Stimulated activated naive CD8-positive, alpha-beta T cell treated with anti-CD3 and anti-CD28 coated beads, Interleukin-15, Interleukin-2, amounts not matched to agents 100 ng/mL and 50 ng/mL, for 24 hours (primary cell): ENCODE measurements around the gene PRKCE.

ENCODE experiments used
- H3K27ac Mint-ChIP-seq: one replicate; pipeline ENCODE4 v1.8.0; 2021; ENCODE audit warnings: mild to moderate bottlenecking, mixed read lengths
- H3K27me3 Mint-ChIP-seq: one replicate; pipeline ENCODE4 v1.8.0; 2021; ENCODE audit warnings: mixed read lengths
- H3K36me3 Mint-ChIP-seq: one replicate; pipeline ENCODE4 v1.8.0; 2021; ENCODE audit warnings: low read depth, mixed read lengths
- H3K4me1 Mint-ChIP-seq: one replicate; pipeline ENCODE4 v1.8.0; 2021; ENCODE audit warnings: low read depth, mixed read lengths
- H3K4me3 Mint-ChIP-seq: one replicate; pipeline ENCODE4 v1.8.0; 2021; ENCODE audit warnings: mild to moderate bottlenecking, mixed read lengths
- H3K9me3 Mint-ChIP-seq: one replicate; pipeline ENCODE4 v1.8.0; 2021; ENCODE audit warnings: mixed read lengths

Gene PRKCE

DNA sequence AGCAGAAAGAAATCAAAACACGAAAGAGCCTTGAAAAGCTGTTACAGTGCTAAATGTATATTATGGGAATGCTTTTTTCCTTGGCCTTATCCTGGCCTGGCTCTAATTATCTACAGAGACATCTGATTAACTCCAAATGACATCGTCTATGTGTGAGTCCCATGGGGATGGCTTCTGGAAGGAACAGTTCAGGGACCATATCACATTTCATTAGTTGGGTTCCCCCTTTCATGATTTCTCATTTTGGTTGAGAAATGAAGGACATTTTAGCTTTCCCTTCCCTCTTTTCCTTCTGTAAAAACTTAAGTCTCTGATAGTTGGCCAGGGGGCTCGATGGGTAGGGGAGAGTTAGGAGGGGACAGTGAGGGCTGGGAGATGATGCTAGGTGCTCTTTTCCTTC, 116.7 kb downstream of the PRKCE start:
- Mint-ChIP-seq H3K4me1 (peaks cover 12% of the 10 kb centered on the region), H3K4me3 (no peak overlapping the region), H3K27ac (no peak overlapping the region)

GRCh38 chr2:45769056-45769455, 117.6 kb downstream of the PRKCE start:
- no peaks in the 10 kb centered on the region for H3K27me3 Mint-ChIP-seq
- H3K9me3 Mint-ChIP-seq: no peaks in the 10 kb centered on the region
- no peak overlapping the region for H3K4me3 Mint-ChIP-seq
- peaks cover 12% of the 10 kb centered on the region for H3K4me1 Mint-ChIP-seq
- H3K36me3 Mint-ChIP-seq: no peaks in the 10 kb centered on the region
- H3K27ac Mint-ChIP-seq: no peak overlapping the region

More for the DNA sequence above, 116.7 kb downstream of the PRKCE start:
- Mint-ChIP-seq H3K27me3 (no peaks in the 10 kb centered on the region), H3K9me3 (no peaks in the 10 kb centered on the region), H3K36me3 (no peaks in the 10 kb centered on the region)

- Mint-ChIP-seq H3K27ac (no peak overlapping the region), H3K27me3 (no peaks in the 10 kb centered on the region), H3K4me3 (no peak overlapping the region), H3K36me3 (no peaks in the 10 kb centered on the region), H3K9me3 (no peaks in the 10 kb centered on the region), H3K4me1 (peaks cover 16% of the 10 kb centered on the region)
These were observed 118.5 kb downstream of the PRKCE start for GRCh38 chr2:45769854-45770576.

GRCh38 chr2:45770811-45771210, 119.3 kb downstream of the PRKCE start:
- no peaks in the 10 kb centered on the region for H3K9me3 Mint-ChIP-seq
- H3K27me3 Mint-ChIP-seq: no peaks in the 10 kb centered on the region
- H3K4me1 Mint-ChIP-seq: peaks cover 12% of the 10 kb centered on the region
- H3K27ac Mint-ChIP-seq: no peak overlapping the region
- H3K4me3 Mint-ChIP-seq: no peak overlapping the region
- no peaks in the 10 kb centered on the region for H3K36me3 Mint-ChIP-seq

DNA sequence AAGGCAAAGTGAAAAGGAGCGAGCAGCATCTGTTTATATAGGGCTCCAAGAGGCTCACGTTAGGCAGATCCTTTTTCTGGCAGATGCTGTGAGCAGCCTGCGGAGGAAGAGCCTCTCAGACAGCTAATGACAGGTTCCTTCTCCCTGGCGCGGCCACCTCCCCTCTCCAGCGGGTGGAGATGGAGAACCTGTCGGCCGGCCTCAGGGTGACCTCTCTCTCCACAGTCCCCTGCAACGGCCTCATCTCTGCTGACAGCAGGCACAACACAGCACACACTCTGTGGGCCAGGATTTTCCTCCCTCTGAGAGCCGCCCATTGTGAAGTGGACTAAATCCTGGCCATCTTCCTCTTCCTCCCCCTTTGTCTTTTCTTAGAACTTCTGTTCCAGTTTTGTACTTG, 119.8 kb downstream of the PRKCE start:
- Mint-ChIP-seq H3K27me3 (no peaks in the 10 kb centered on the region), H3K36me3 (no peaks in the 10 kb centered on the region), H3K4me1 (peaks cover 8% of the 10 kb centered on the region), H3K4me3 (no peak overlapping the region), H3K27ac (no peak overlapping the region), H3K9me3 (no peaks in the 10 kb centered on the region)

- Mint-ChIP-seq H3K27me3 (no peaks in the 10 kb centered on the region), H3K4me3 (no peak overlapping the region), H3K9me3 (no peaks in the 10 kb centered on the region), H3K27ac (no peak overlapping the region), H3K36me3 (no peaks in the 10 kb centered on the region), H3K4me1 (peaks cover 6% of the 10 kb centered on the region)
These were observed 120.6 kb downstream of the PRKCE start for GRCh38 chr2:45772038-45772437.

DNA sequence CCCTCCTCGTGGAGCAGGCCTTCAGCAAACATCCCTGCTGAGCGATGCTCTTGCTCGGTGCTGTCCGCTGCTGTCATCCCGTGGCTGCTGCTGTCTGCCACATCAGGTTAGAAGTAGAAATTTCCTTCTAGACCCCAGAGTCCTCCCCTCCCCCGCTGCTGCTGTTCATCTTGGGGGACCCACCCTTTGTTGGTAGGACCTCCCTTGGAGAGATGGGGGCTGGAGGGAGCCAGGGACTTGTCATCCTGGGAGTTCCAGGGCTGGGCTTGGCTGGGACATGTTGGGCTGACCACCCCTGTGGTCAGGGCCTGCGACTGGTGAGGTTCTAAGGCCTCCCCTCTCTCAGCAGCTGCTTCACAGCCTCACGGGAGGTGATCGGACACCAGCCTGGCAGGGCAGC, 122.4 kb downstream of the PRKCE start:
- Mint-ChIP-seq H3K4me1 (peaks cover 12% of the 10 kb centered on the region), H3K9me3 (no peaks in the 10 kb centered on the region), H3K4me3 (no peak overlapping the region), H3K27ac (no peak overlapping the region), H3K27me3 (no peaks in the 10 kb centered on the region), H3K36me3 (no peaks in the 10 kb centered on the region)

DNA sequence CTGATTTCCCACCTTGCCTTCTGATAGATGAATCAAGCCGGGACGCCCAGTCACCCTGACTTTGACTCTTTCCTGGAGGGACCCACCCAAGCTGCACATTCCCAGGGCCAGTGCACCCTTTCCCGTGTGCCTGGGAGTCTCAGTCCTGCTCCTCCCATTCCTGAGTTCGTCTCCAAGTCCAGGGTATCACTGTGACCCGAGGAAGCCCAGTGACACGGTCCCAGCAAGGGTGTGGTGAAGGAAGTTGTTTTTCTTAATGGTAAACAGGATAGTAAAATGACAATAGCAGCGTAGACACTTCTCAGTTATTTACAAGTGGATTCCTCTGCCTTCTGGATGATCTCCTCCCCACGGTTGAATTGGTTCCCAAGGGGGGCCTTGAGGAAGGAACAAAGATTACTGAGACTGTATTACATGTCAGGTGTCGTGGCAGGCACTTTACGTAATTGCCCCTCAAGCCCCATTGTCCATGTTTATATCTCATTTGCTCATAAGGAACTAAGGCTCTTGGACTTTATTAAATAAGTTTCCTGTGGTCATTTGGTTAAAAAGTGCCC, 123.3 kb downstream of the PRKCE start:
- H3K9me3 Mint-ChIP-seq: no peaks in the 10 kb centered on the region
- no peaks in the 10 kb centered on the region for H3K36me3 Mint-ChIP-seq
- peaks cover 12% of the 10 kb centered on the region for H3K4me1 Mint-ChIP-seq
- H3K4me3 Mint-ChIP-seq: no peak overlapping the region
- no peak overlapping the region for H3K27ac Mint-ChIP-seq
- H3K27me3 Mint-ChIP-seq: no peaks in the 10 kb centered on the region

- Mint-ChIP-seq H3K36me3 (no peaks in the 10 kb centered on the region), H3K27ac (no peak overlapping the region), H3K4me3 (no peak overlapping the region), H3K4me1 (peaks cover 12% of the 10 kb centered on the region), H3K9me3 (no peaks in the 10 kb centered on the region), H3K27me3 (no peaks in the 10 kb centered on the region)
These were observed 124.9 kb downstream of the PRKCE start for GRCh38 chr2:45776160-45776955.

DNA sequence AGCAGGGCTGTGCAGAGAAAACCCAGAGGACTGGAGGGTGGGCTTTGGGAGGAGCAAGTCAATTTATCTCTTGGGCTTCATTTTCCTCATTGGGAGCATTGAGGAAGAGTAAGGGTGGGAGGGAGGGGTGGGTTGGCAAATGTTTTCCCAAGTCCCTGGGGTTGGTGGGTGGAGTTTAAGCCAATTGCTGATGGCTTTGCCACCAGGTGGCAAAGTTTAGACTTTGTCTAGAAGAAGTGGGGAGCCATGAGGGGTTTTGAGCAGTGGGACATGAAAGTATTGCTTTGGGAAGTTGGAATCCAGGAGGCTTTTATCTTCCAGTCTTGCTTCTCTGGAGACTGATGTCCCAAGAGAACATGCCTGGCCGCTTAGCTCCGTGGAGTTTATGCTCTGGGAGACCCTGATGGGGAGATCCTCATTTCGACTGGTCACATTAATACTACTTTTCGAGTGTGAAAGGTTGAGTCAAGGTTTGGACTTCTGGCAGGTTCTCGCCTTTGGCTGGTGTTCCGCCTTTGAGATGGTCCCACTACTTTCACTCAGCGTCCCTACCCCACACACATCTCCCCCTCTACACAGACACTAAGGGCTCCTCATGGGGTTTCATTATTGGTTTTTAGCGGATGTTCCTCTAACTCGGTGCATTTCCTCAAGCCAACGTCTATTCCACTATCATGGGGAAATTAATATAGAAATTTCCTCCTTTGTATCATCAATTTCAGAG, 126.7 kb downstream of the PRKCE start:
- Mint-ChIP-seq H3K27ac (no peak overlapping the region), H3K9me3 (no peaks in the 10 kb centered on the region), H3K4me3 (peak overlapping the region; percentile 22), H3K27me3 (no peaks in the 10 kb centered on the region), H3K36me3 (no peaks in the 10 kb centered on the region), H3K4me1 (peaks cover 12% of the 10 kb centered on the region)

DNA sequence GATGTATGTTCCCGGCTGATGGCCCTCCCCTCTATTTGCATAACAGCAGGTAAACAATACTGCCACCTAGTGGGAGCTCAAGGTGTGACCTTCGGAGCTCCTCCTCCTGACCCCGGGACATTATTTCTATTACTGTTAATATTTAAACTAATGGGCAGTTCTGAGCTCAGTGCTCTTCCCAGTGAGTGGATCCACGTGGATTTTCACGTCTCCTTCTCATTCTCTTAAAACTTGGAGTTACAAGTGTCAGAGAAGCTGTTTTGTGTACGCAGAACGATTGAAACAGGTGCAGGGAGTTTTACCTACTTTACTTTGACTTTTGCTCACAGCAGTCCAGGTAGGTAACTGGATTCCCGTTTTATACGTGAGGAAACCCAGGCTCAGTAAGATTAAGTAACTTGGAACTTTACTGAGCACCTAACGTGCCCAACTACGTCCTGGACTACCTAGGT, 127.3 kb downstream of the PRKCE start:
- Mint-ChIP-seq H3K4me3 (peak overlapping the region; percentile 22), H3K27me3 (no peaks in the 10 kb centered on the region), H3K27ac (no peak overlapping the region), H3K36me3 (no peaks in the 10 kb centered on the region), H3K9me3 (no peaks in the 10 kb centered on the region), H3K4me1 (peaks cover 12% of the 10 kb centered on the region)

DNA sequence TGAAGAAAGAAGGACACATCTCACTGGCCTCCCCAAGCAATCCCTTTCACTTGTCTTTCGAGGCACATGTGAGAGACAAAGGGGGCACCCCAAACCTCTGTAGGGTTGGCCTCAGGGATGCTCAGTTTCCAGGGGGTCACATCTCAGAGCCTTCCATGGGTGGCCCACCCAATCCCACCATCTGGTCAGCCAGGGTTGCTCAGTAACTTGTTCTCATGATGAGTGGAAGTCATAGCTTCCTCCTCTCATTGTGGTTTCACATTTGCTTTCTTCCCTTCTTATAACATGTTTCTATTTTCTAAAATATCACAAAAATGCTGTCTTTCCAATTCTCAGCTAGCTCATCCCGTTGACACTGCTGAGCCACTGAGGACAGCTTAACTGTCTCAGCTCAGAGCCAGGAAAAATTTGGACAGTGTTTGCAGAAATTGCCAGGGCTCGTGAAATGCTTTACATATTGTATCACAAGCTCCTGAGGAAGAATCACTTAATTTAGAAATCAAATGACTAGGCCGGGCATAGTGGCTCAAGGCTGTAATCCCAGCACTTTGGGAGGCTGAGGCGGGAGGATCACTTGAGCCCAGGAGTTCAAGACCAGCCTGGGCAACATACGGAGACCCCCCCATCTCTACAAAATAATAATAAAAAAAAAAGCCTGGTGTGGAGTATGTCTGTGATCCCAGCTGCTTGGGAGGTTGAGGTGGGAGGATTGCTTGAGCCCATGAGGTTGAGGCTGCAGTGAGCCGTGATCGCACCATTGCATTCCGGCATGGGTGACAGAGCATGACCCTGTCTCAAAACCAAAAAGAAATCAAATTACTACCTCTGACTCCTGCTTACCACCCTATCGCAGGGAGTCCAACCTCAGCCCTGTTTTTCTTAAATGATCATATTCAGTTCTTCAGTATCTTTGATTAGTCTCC, 129.3 kb downstream of the PRKCE start:
- peaks cover 6% of the 10 kb centered on the region for H3K4me1 Mint-ChIP-seq
- H3K27me3 Mint-ChIP-seq: no peaks in the 10 kb centered on the region
- no peaks in the 10 kb centered on the region for H3K36me3 Mint-ChIP-seq
- H3K27ac Mint-ChIP-seq: no peak overlapping the region
- H3K9me3 Mint-ChIP-seq: no peaks in the 10 kb centered on the region
- H3K4me3 Mint-ChIP-seq: no peak overlapping the region

DNA sequence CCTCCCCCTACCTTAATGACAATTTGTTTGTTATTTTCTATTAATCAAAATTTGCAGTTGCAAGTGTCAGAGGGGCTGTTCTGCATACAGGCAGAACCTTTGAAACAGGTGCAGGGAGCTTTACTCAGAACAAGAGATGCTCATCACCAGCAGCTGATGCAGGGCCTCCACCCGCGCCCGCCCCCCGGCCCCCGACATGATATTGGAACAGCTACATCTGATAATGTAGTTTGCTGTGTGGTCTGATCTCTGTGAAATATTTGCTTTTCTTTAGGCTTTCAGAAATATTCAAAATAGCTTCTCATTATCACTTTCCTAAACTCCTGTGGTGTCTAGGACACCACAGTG, 130.0 kb downstream of the PRKCE start:
- Mint-ChIP-seq H3K4me1 (peaks cover 11% of the 10 kb centered on the region), H3K9me3 (no peaks in the 10 kb centered on the region), H3K36me3 (no peaks in the 10 kb centered on the region), H3K27me3 (no peaks in the 10 kb centered on the region), H3K4me3 (no peak overlapping the region), H3K27ac (no peak overlapping the region)

DNA sequence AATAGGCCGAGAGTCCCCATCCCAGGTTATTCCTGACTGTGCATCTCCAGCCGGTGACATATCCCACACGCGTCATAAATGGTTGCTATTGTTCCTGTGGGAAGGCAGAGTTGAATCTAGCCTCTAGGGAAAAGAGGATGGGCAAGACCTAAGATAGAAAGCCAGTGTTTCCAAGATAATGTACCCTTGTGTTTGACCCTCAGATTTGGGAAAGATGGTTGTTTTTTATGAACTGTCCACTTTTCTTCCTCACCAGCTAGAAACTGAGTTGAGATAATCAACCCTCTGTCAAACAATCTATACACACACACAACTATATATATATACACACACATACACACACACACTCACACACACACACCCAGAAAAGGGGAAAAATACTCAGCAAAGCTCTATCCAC, 131.0 kb downstream of the PRKCE start:
- Mint-ChIP-seq H3K9me3 (no peaks in the 10 kb centered on the region), H3K27ac (no peak overlapping the region), H3K4me3 (no peak overlapping the region), H3K36me3 (no peaks in the 10 kb centered on the region), H3K27me3 (no peaks in the 10 kb centered on the region), H3K4me1 (peaks cover 13% of the 10 kb centered on the region)
